Keratinocyte (primary cell): ENCODE data around the gene NDRG2. TPM values are rescaled to one million over a fixed set of nuclear protein-coding genes. Genes with fewer than 3 reads are reported as not detected.

Experiments
- DNase-seq: peaks from one replicate; pipeline ENCODE4 v3.0.0-alpha.2; 2011; ENCODE audit warnings: low read depth, missing footprints, low spot score
- FAIRE-seq: peaks from 2 replicates; lab custom pipeline; 2011; peaks lifted over from hg19 to GRCh38; lab: Jason Lieb, UNC
- H2AFZ ChIP-seq: 2 replicates; pipeline ENCODE4 v1.6.0; 2012; ENCODE audit warnings: low read length, control low read depth, inconsistent platforms; ENCODE audit not compliant: control insufficient read depth
- H3K27ac ChIP-seq: 2 replicates; pipeline ENCODE4 v1.5.1; 2011; ENCODE audit warnings: low read length; ENCODE audit not compliant: control insufficient read depth, insufficient read depth
- H3K27me3 ChIP-seq: 3 replicates; pipeline ENCODE4 v1.6.0; 2011; ENCODE audit warnings: low read length; ENCODE audit not compliant: control insufficient read depth, insufficient read depth; ENCODE audit errors: extremely low read depth
- H3K36me3 ChIP-seq, 2 experiments: 2 replicates in 1 of 2; 3 replicates in 1 of 2; pipeline ENCODE4 v1.5.1; 2011; ENCODE audit warnings: low read length in 2 of 2, mild to moderate bottlenecking in 1 of 2; ENCODE audit not compliant: control insufficient read depth in 2 of 2, insufficient read depth in 2 of 2; ENCODE audit errors: extremely low read depth in 1 of 2
- H3K4me1 ChIP-seq: 3 replicates; pipeline ENCODE4 v1.5.1; 2011; ENCODE audit warnings: low read length; ENCODE audit not compliant: control insufficient read depth, insufficient read depth; ENCODE audit errors: extremely low read depth
- H3K4me2 ChIP-seq: 3 replicates; pipeline ENCODE4 v1.6.0; 2011; ENCODE audit warnings: low read depth, low read length; ENCODE audit not compliant: control insufficient read depth, insufficient read depth; ENCODE audit errors: extremely low read depth
- H3K4me3 ChIP-seq, 3 experiments: fragments of 200-600 bp in 1 of 3; sonication (generic) in 1 of 3; 2 replicates in 2 of 3; 3 replicates in 1 of 3; pipeline ENCODE4 v1.5.1; 2011 to 2016; ENCODE audit warnings: low read length in 3 of 3, mild to moderate bottlenecking in 3 of 3, control low read depth in 2 of 3, inconsistent platforms in 1 of 3, low read depth in 1 of 3, mixed read lengths in 1 of 3, mixed run types in 1 of 3, moderate library complexity in 1 of 3; ENCODE audit not compliant: control insufficient read depth in 2 of 3, insufficient read depth in 2 of 3; ENCODE audit errors: extremely low read depth in 1 of 3
- H3K79me2 ChIP-seq: 2 replicates; pipeline ENCODE4 v1.6.0; 2012; ENCODE audit warnings: low read length; ENCODE audit not compliant: control insufficient read depth, insufficient read depth
- H3K9ac ChIP-seq: 3 replicates; pipeline ENCODE4 v1.6.0; 2011; ENCODE audit warnings: low read length; ENCODE audit not compliant: control insufficient read depth, insufficient read depth; ENCODE audit errors: extremely low read depth
- H3K9me1 ChIP-seq: 3 replicates; pipeline ENCODE4 v1.6.0; 2011; ENCODE audit warnings: low read length; ENCODE audit not compliant: control insufficient read depth, insufficient read depth; ENCODE audit errors: extremely low read depth
- H3K9me3 ChIP-seq: 2 replicates; pipeline ENCODE4 v1.5.1; 2012; ENCODE audit warnings: low read depth, low read length; ENCODE audit not compliant: control insufficient read depth
- H4K20me1 ChIP-seq: 3 replicates; pipeline ENCODE4 v1.6.0; 2011; ENCODE audit warnings: low read length; ENCODE audit not compliant: control insufficient read depth, insufficient read depth; ENCODE audit errors: extremely low read depth
- EZH2 ChIP-seq: IDR thresholded peaks from one replicate; pipeline ENCODE4 v1.6.1; 2012; ENCODE audit warnings: inconsistent platforms, mild to moderate bottlenecking, low read length, moderate library complexity
- dilution Hi-C: fragments of 300-500 bp; cut with MboI; formaldehyde crosslinking; loops from one replicate; pipeline ENCODE4 v1.7.0; 2020; ENCODE audit warnings: low sequenced_read_pairs; ENCODE audit not compliant: extremely low pct_ligation_motif_present
- polyA minus RNA-seq, 3 experiments: library from RNA; depleted of rRNA, polyadenylated mRNA; stranded (reverse); fragments of >200 nt; gene quantifications; 1 replicate in 1 of 3; 2 replicates in 1 of 3; 3 replicates in 1 of 3; pipeline ENCODE4 v1.2.3, GENCODE V29; 2011
- polyA plus RNA-seq, 5 experiments: library from polyadenylated mRNA; depleted of rRNA in 3 of 5; stranded (reverse) in 3 of 5; stranded (forward) in 1 of 5; unstranded in 1 of 5; fragments of >200 nt; gene quantifications; 1 replicate in 1 of 5; 2 replicates in 3 of 5; 3 replicates in 1 of 5; pipeline versions ENCODE4 v1.2.1 to v1.2.3, GENCODE V29; 2011 to 2012; ENCODE audit warnings: missing spikeins in 2 of 5, low read depth in 1 of 5, low replicate concordance in 1 of 5
- TF ChIP-seq, protein P1 (sequence below), 3 experiments: IDR thresholded peaks in 1 of 3; conservative IDR thresholded peaks in 1 of 3; optimal IDR thresholded peaks in 1 of 3; 2 replicates in 2 of 3; 3 replicates in 1 of 3; pipeline versions ENCODE3 to v1.5.1; 2011; ENCODE audit warnings: low read length in 3 of 3, mild to moderate bottlenecking in 3 of 3, moderate library complexity in 2 of 3, control low read depth in 1 of 3, inconsistent platforms in 1 of 3; ENCODE audit not compliant: insufficient read depth in 2 of 3; ENCODE audit errors: extremely low read depth in 1 of 3

Gene NDRG2
- polyA plus RNA-seq (11.1 to 15.4 TPM (median 12.5 TPM) in 3 replicates), polyA minus RNA-seq (6.9 to 14.5 TPM (median 11.1 TPM) in 3 replicates)
- polyA plus RNA-seq (2011; ENCODE audit: low read depth): 42.2 TPM
- 8.7 and 9.3 TPM in 2 replicates for polyA plus RNA-seq (2011; cell fraction: cytosol; rRNA removed)
- polyA plus RNA-seq (2011; cell fraction: nucleus; rRNA removed): 19.5 and 20.5 TPM in 2 replicates
- 7.2 and 87.6 TPM in 2 replicates for polyA plus RNA-seq (2012; ENCODE audit: low replicate concordance)
- 4.4 TPM for polyA minus RNA-seq (2011; cell fraction: cytosol; rRNA and poly(A)+ RNA removed)
- 5.3 and 5.7 TPM in 2 replicates for polyA minus RNA-seq (2011; cell fraction: nucleus; rRNA and poly(A)+ RNA removed)

DNA sequence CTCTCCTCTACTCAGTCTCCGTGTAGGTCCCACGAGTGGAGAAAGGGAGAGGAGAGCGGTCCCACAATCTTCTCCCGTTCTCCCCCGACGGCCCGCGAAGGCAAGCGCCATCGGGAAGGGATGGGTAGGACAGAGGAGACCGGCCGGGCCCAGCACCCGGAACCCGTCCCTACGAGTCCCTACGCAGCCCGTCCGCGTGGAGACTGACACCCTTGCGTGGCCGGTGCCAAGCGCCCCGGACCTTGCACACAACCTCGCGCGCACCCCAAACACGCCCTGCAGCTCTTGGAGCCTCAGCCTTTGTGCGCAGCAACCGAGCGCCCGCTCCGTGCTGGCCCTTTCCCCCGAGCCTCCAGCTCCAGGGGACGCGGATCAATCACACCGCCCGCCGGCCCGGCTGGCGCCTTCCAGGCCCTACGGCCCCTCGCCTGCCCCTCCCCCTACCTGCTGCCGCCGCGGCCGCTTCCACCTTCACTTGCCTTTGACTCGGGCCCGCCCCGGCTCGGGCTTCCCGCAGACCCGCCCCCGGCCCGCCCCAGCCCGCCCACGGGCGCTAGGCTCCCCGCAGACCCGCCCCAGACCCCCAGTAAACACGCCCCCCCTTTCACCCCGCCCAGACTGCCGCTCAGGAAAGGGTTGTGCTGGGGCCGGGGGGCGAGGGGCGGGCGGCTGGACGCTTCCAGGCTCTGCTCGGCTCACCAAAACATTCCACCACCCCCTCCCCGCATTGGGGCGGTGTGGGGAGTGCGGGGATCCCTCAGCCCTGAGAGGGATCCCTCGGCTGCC is at the start of gene NDRG2:
Gene NDRG2, minus strand, starts transcription at position 477 of the 786 bp plus-strand sequence. CDS start 1,746 bp downstream, outside the sequence.
- Histone ChIP-seq H2AFZ (peak within 1 kb of the TSS; percentile 75), H3K4me3 (peak within 1 kb of the TSS; percentile 47 to 62 (median 61)), H3K9me1 (no peaks in the 10 kb centered on the region), H4K20me1 (no peaks in the 10 kb centered on the region), H3K9me3 (no peaks in the 10 kb centered on the region), H3K79me2 (no peaks in the 10 kb centered on the region), H3K4me2 (peak within 1 kb of the TSS; percentile 87), H3K9ac (peak within 1 kb of the TSS; percentile 47), H3K27ac (no peak within 1 kb of the TSS), H3K4me1 (peaks cover 6% of the 10 kb centered on the region), H3K27me3 (peaks cover 17% of the 10 kb centered on the region), H3K36me3 (no peaks in the 10 kb centered on the region)
- DNase-seq (no peak), FAIRE-seq (no peak)
- TF ChIP-seq, protein P1, sequence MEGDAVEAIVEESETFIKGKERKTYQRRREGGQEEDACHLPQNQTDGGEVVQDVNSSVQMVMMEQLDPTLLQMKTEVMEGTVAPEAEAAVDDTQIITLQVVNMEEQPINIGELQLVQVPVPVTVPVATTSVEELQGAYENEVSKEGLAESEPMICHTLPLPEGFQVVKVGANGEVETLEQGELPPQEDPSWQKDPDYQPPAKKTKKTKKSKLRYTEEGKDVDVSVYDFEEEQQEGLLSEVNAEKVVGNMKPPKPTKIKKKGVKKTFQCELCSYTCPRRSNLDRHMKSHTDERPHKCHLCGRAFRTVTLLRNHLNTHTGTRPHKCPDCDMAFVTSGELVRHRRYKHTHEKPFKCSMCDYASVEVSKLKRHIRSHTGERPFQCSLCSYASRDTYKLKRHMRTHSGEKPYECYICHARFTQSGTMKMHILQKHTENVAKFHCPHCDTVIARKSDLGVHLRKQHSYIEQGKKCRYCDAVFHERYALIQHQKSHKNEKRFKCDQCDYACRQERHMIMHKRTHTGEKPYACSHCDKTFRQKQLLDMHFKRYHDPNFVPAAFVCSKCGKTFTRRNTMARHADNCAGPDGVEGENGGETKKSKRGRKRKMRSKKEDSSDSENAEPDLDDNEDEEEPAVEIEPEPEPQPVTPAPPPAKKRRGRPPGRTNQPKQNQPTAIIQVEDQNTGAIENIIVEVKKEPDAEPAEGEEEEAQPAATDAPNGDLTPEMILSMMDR (optimal IDR thresholded peaks at IDR 0.05 in 1 of 3, IDR thresholded peaks at IDR 0.05 in 1 of 3, conservative IDR thresholded peaks at IDR 0.05 in 1 of 3; ENCODE audit: extremely low read depth in 1 of 3, insufficient read depth in 2 of 3, low read length in 3 of 3): no peak
- TF ChIP-seq EZH2: no peak
- dilution Hi-C loops: no loop called here

- Histone ChIP-seq H4K20me1 (no peaks in the 10 kb centered on the region), H3K27ac (no peak overlapping the region), H3K9me1 (no peaks in the 10 kb centered on the region), H3K36me3 (peaks cover 4 to 8% of the 10 kb centered on the region in 2 experiments), H3K27me3 (peaks cover 10% of the 10 kb centered on the region), H3K4me1 (peaks cover 18% of the 10 kb centered on the region), H2AFZ (no peak overlapping the region), H3K4me2 (no peak overlapping the region), H3K4me3 (no peak overlapping the region), H3K9ac (no peak overlapping the region), H3K79me2 (no peaks in the 10 kb centered on the region), H3K9me3 (no peaks in the 10 kb centered on the region)
- DNase-seq (no peak), FAIRE-seq (no peak)
- TF ChIP-seq EZH2: no peak
- TF ChIP-seq, protein P1 (optimal IDR thresholded peaks at IDR 0.05 in 1 of 3, IDR thresholded peaks at IDR 0.05 in 1 of 3, conservative IDR thresholded peaks at IDR 0.05 in 1 of 3; ENCODE audit: extremely low read depth in 1 of 3, insufficient read depth in 2 of 3, low read length in 3 of 3): no peak
- dilution Hi-C loops: no loop called here
Measured at GRCh38 chr14:21073921-21074320, 49.1 kb upstream of the NDRG2 start.
